Lung (tissue), 12 donors: ENCODE measurements around the gene C4BPA. TPM values are rescaled to one million over a fixed set of nuclear protein-coding genes. Genes with fewer than 3 reads are reported as not detected.

Experiments used
- ATAC-seq: fragments of 200-7000 bp; cut with Tn5 transposase; one replicate; pipeline ENCODE4 v1.9.1; 2020; ENCODE audit warnings: moderate number of reproducible peaks; ENCODE audit not compliant: insufficient read depth, low FRiP score
- DNase-seq, 3 donors: peaks; one replicate each; pipeline ENCODE4 v3.0.0-alpha.2; 2013 to 2017
- H3K27ac ChIP-seq, 2 donors: one replicate each; pipeline ENCODE4 v1.5.1; 2013; ENCODE audit warnings: mild to moderate bottlenecking in 2 of 2, moderate library complexity in 2 of 2, control low read depth in 1 of 2, inconsistent platforms in 1 of 2, low read depth in 1 of 2, low read length in 1 of 2
- H3K27me3 ChIP-seq, 3 donors: one replicate each; pipeline ENCODE4 v1.5.1; 2013; ENCODE audit warnings: low read length in 2 of 3; ENCODE audit not compliant: control insufficient read depth in 3 of 3, insufficient read depth in 3 of 3
- H3K36me3 ChIP-seq, 4 donors: one replicate each; pipeline ENCODE4 v1.5.1; 2013; ENCODE audit warnings: low read length in 4 of 4, mild to moderate bottlenecking in 1 of 4, moderate library complexity in 1 of 4; ENCODE audit not compliant: control insufficient read depth in 4 of 4, insufficient read depth in 4 of 4
- H3K4me1 ChIP-seq, 5 donors: one replicate each; pipeline ENCODE4 v1.5.1; 2013; ENCODE audit warnings: low read length in 5 of 5, mild to moderate bottlenecking in 2 of 5, moderate library complexity in 1 of 5; ENCODE audit not compliant: control insufficient read depth in 5 of 5, insufficient read depth in 5 of 5
- H3K4me3 ChIP-seq: one replicate; pipeline ENCODE4 v1.5.1; 2013; ENCODE audit warnings: mild to moderate bottlenecking, control low read depth, moderate library complexity
- H3K9ac ChIP-seq, 2 donors: one replicate each; pipeline ENCODE4 v1.5.1; 2013; ENCODE audit warnings: low read length in 2 of 2, control low read depth in 1 of 2; ENCODE audit not compliant: insufficient read depth in 1 of 2
- H3K9me3 ChIP-seq, 4 donors: one replicate each; pipeline ENCODE4 v1.5.1; 2013; ENCODE audit warnings: low read length in 3 of 4, mild to moderate bottlenecking in 1 of 4, moderate library complexity in 1 of 4; ENCODE audit not compliant: control insufficient read depth in 4 of 4, insufficient read depth in 3 of 4
- WGBS, 2 donors: extraction: QIAGEN DNeasy Blood & Tissue Kit; methylation state at CpG; one replicate each; pipeline ENCODE4 v1.1.7; 2013; 5-methylcytosine and 5-hydroxymethylcytosine counted together
- polyA plus RNA-seq, 2 donors: library from polyadenylated mRNA; stranded (reverse); fragments of 200-250 nt; gene quantifications; one replicate each; pipeline ENCODE4 v1.2.1, GENCODE V29; 2013
- total RNA-seq, 2 donors: library from RNA; depleted of rRNA in 1 of 2; stranded (reverse); fragments of >200 nt in 1 of 2; gene quantifications; one replicate each; pipeline ENCODE4 v1.2.1, GENCODE V29; 2014 to 2021
- TF ChIP-seq, protein P1 (sequence below): IDR thresholded peaks from 2 replicates; pipeline ENCODE4 v1.5.1; 2012; ENCODE audit warnings: mild to moderate bottlenecking; ENCODE audit errors: control extremely low read depth, extremely low read depth
- donor health status: control.
- donor health status: control.
- donor health status: Bipolar disorder and iron deficiency.
- donor health status: healthy.
- donor health status: DM: yes; HTN: yes; CAD: no.

Gene C4BPA
- total and polyA plus RNA-seq, 4 donors, result 21.2 to 213 (median 181) TPM

DNA sequence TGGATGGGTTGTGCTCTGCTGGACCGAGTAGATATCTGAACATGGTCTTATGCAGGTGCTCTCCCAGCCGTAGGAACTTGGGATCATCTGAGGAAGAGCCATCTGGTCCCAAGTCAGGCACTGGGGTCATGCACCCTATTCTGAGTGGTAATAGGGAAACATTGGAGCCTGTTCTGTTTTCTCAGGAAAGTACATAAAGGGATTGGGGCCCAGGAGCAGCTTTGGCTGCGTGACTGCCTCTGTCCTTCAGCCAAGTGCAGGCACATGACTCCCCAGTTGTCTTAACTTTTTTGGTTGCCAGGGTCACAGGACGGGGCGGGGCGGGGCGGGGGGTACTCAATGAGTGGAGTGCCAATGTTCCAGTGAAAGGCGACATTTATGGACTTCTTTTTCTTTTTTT lies 39.5 kb upstream of the C4BPA start:
- no peak overlapping the region for H3K9ac ChIP-seq
- H3K27ac ChIP-seq, result peak overlapping the region; percentile 62 to 76
- no peaks in the 10 kb centered on the region for H3K9me3 ChIP-seq
- H3K27me3 ChIP-seq, result no peaks in the 10 kb centered on the region
- peaks cover 0 to 5% (median 2%) of the 10 kb centered on the region in 5 donors for H3K4me1 ChIP-seq
- TF ChIP-seq, protein P1, sequence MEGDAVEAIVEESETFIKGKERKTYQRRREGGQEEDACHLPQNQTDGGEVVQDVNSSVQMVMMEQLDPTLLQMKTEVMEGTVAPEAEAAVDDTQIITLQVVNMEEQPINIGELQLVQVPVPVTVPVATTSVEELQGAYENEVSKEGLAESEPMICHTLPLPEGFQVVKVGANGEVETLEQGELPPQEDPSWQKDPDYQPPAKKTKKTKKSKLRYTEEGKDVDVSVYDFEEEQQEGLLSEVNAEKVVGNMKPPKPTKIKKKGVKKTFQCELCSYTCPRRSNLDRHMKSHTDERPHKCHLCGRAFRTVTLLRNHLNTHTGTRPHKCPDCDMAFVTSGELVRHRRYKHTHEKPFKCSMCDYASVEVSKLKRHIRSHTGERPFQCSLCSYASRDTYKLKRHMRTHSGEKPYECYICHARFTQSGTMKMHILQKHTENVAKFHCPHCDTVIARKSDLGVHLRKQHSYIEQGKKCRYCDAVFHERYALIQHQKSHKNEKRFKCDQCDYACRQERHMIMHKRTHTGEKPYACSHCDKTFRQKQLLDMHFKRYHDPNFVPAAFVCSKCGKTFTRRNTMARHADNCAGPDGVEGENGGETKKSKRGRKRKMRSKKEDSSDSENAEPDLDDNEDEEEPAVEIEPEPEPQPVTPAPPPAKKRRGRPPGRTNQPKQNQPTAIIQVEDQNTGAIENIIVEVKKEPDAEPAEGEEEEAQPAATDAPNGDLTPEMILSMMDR, result no peak
- 79 to 92% methylated on average over 8 of the region's 8 CpGs for WGBS, 2 donors
- H3K4me3 ChIP-seq, result no peak overlapping the region
- peak; percentile 10 for ATAC-seq
- H3K36me3 ChIP-seq, result peaks cover 8 to 27% (median 22%) of the 10 kb centered on the region in 4 donors
- peak; percentile 49 to 67 (median 55) for DNase-seq

DNA sequence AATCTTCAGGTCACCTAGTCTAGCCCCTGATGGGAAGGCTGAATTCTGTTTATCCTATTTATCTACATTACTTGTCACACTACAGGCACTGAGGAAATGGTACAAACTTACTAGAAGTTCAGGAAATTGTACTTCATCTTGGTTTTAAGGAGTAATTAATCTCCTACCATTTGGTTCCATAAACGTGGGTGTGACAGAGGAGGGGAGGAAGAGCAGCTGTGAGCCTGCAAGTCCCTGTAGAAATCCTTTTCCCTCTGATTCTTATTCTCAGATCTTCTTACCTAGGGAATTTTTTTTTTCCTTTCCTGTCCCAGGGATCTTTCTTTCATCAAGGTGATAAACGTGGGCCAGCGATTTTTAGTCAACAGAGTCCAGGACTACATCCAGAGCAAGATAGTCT lies 36.8 kb upstream of the C4BPA start:
- Histone ChIP-seq H3K4me3 (no peak overlapping the region), H3K9ac (no peak overlapping the region), H3K27me3 (no peaks in the 10 kb centered on the region), H3K4me1 (peaks cover 0 to 7% (median 5%) of the 10 kb centered on the region in 5 donors), H3K36me3 (peaks cover 12 to 29% (median 23%) of the 10 kb centered on the region in 4 donors), H3K27ac (peak overlapping the region in 1 of 2 donors; percentile 21), H3K9me3 (no peaks in the 10 kb centered on the region)
- 56 to 60% methylated on average over 3 of the region's 3 CpGs for WGBS, 2 donors
- TF ChIP-seq, protein P1, result no peak
- no peak for ATAC-seq
- DNase-seq, result no peak

DNA sequence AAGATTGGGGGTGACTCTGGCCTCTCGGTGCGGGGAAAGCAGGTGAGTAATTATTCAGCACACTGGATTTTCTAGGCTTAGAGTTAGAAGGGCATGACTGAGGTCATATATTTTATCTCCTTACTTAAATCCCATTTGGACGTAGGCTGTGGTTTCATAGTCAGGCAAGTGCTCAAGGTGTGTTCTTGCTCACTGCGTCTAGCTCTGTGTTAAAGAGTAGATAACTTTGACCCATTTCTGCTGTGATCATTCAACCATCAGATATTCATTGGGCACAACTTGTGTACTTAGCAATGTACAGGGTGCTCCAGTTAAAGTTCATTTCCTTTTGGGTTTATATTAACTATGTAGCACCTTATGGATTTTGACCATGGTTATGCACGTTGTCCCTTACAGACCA lies 36.4 kb upstream of the C4BPA start:
- Histone ChIP-seq H3K4me3 (no peak overlapping the region), H3K27me3 (no peaks in the 10 kb centered on the region), H3K27ac (peak overlapping the region in 1 of 2 donors; percentile 62), H3K4me1 (peaks cover 0 to 7% (median 5%) of the 10 kb centered on the region in 5 donors), H3K9ac (no peak overlapping the region), H3K9me3 (no peaks in the 10 kb centered on the region), H3K36me3 (peaks cover 12 to 27% (median 19%) of the 10 kb centered on the region in 4 donors)
- ATAC-seq, result no peak
- 82 to 83% methylated on average over 5 of the region's 5 CpGs for WGBS, 2 donors
- TF ChIP-seq, protein P1, result no peak
- DNase-seq, result no peak

DNA sequence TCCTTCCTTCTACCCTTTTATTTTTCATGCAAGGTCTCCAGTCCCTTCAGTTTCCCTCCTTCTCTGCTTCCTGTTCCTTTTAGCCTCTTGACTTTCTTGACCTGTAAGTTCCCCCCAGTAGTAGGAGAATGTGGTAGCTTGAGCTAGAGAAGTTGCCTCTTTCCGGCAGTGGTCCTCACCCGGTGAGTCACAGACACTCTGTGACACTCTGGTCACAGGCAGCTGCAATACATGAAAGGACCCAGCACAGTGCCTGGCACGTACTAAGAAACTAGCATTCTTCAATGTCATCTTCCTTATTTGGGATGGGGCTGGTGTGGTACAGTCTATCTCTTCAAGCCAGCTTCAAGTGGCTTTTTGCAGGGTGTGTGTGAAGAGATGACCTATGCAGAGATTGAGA lies 35.0 kb upstream of the C4BPA start:
- no peak for DNase-seq
- Histone ChIP-seq H3K36me3 (peaks cover 9 to 19% (median 13%) of the 10 kb centered on the region in 4 donors), H3K9ac (no peak overlapping the region), H3K27ac (peak overlapping the region in 1 of 2 donors; percentile 62), H3K4me1 (peaks cover 0 to 11% (median 4%) of the 10 kb centered on the region in 5 donors), H3K9me3 (no peaks in the 10 kb centered on the region), H3K27me3 (no peaks in the 10 kb centered on the region), H3K4me3 (no peak overlapping the region)
- ATAC-seq, result peak; percentile 17
- 38 to 68% methylated on average over 3 of the region's 3 CpGs for WGBS, 2 donors
- TF ChIP-seq, protein P1, result no peak
